GM18498 (cell line): ENCODE measurements around the gene CHMP1A.
A peak's percentile ranks its signal among the peaks of the same experiment; 100 is the strongest.
"Not testable (repeated sequence)": the region's sequence is repeated elsewhere in the genome, so short reads cannot be mapped to it uniquely, and the experiment has no call there.

ENCODE experiments used
- ATAC-seq: cut with Tn5 transposase; IDR thresholded peaks from one replicate; pipeline ENCODE4 v1.9.1; 2021; ENCODE audit warnings: mild to moderate bottlenecking, moderate library complexity; ENCODE audit not compliant: unreplicated experiment

CHMP1A gene

GRCh38 chr16:89693289-89693731 lies 35.8 kb upstream of the CHMP1A start:
- ATAC-seq, result no peak

- no peak for ATAC-seq
Observed at GRCh38 chr16:89691986-89692569, 34.6 kb upstream of the CHMP1A start.

DNA sequence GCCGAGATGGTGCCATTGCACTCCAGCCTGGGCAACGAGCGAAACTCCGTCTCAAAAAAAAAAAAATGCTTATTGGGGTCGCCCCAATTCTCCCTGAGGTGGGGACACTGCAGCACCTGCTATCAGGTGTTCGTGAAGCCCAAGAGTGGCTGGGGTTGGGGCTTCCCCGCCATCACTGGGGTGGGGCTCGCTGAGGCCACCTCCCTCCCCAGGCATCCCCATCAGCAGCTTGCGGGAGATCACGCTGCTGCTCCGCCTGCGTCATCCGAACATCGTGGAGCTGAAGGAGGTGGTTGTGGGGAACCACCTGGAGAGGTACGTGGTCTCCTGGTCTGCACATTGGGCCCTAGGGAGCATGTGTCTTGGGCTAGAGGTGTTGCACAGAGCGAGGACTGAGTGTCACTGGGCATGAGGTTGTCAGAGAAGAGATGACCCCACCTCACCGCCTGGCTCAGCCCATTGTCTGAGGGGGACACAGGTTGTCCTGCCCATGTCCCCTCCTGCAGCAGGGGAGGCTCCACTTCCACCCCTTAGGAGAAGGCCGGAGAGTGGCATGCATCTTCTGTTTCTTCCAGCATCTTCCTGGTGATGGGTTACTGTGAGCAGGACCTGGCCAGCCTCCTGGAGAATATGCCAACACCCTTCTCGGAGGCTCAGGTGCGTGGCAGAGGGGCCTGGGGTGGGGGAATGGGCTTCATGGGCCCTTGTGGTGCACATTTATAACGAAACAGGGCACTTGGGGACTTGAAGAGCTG lies 33.9 kb upstream of the CHMP1A start:
- ATAC-seq, result no peak

DNA sequence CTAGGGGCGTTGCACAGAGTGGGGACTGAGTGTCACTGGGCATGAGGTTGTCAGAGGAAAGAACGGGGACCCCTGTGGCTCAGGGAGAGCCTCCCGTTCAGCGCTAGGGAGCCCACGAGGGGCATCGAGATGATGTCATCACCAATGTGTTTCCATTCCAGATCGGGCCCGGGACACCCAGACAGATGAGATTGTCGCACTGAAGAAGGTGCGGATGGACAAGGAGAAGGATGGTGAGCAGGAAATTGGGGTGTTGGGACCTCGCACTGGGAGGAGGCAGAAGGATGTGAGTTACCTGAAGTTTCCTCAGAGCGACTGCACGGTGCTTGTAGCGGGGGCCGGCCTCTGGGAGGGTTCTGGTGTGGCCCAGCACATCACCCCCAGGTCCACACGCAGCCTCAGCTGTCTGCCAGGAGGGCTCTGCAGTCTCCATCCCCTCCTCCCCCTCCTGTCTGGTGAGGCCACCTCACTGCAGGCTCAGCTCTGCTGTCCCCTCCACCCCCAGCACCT lies 32.9 kb upstream of the CHMP1A start:
- ATAC-seq, result no peak

DNA sequence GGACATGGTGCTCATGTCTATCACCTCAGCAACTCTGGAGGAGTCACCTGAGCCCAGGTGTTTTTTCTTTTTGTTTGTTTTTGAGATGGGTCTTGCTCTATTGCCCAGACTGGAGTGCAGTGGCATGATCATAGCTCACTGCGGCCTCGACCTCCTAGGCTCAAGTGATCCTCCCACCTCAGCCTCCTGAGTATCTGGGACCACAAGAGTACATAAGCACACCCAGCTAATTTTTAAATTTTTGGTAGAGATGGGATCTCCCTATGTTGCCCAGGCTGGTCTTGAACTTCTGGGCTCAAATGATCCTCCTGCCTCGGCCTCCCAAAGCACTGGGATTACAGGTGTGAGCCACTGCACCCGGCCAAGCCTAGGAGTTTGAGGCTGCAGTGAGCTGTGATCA lies 32.1 kb upstream of the CHMP1A start:
- ATAC-seq, result not testable (repeated sequence)

GRCh38 chr16:89689142-89689541 lies 31.6 kb upstream of the CHMP1A start:
- ATAC-seq, result no peak

DNA sequence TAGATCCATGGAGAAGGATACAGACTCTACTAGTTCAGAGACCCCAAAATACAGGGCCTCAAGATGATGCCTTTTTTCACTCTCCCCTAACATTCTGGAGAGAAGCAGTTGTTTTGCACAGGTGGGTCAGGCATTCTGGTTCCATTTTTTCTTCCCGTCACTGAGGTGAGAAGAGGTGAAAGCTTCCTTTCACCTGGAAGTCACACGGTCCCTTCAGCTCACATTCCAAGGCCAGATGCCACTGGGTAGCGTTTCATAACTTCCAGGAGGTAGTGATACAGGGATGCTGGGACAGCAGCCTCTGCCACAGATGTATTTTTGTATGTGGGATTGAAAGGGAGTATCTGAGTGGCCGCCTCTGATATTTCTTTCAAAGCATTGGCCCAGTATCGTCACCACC lies 30.9 kb upstream of the CHMP1A start:
- no peak for ATAC-seq

DNA sequence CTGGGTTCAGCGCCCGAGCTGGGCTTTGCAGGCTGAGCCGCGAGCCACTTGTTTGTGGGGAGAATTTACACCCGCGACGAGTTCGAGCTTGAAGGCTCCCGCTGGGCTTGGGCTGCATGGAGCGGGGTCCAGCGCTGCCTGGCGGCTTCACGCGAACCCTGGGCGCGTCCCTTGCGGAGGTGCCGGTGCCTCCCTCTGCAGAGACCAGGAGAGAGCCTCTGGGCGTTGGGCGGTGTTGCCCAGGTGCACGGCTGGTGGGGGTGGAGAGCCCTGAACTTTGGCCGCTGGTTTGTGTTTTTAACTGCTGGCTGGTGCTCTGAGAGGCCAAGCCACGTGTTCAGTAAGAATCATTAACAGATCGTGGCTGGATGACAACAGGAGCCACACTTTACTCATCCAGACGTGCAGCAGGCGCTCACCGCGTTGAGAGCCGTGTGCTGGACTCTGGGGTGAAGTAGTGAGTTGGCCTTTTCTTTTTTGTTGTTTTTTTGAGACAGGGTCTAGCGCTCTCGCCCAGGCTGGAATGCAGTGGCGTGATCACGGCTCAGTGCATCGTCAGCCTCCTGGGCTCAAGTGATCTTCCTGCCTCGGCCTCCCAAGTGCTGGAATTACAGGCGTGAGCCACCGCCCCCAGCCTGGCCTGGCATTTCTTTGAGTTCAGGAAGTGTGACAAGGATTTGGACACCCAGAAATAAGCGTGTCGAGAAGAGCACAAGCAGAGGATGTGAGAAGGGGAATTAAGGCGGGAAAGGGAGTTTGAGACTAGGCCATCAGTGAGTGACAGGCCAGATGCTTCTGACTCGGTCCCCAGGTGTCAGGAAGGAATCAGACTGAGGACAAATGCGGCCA lies 29.8 kb upstream of the CHMP1A start:
- peak; percentile 38 for ATAC-seq

DNA sequence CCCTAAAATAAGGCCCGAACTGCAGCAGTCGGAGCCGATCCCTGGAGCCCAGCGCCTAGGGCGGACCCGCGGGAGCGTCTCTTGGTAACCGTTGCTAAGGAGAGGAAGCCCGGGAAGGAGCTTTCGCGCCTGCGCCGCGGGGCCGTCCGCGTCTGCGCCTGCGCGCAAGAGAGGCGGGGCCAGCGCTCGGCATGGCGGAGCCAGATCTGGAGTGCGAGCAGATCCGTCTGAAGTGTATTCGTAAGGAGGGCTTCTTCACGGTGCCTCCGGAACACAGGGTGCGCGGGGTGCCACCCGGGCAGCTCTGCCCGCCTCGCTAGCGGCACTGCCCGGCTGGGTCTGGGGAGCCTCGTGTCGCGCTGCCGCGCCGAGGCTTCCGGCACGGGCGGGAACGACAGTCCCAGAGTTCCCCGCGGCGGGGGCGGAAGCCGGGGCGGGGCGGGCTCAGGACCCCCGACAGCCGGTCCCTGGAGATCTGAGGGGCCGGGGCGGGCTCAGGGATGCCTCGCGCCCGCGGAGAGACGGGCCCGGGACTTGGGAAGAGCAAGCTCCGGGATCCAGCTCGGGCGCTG lies 29.1 kb upstream of the CHMP1A start, which contains the start of gene CDK10:
TSS of gene CDK10 (plus strand) at position 170 of the 572 bp plus-strand sequence. CDS start at position 192, 22 bp downstream.
- ATAC-seq, result peak; percentile 79

DNA sequence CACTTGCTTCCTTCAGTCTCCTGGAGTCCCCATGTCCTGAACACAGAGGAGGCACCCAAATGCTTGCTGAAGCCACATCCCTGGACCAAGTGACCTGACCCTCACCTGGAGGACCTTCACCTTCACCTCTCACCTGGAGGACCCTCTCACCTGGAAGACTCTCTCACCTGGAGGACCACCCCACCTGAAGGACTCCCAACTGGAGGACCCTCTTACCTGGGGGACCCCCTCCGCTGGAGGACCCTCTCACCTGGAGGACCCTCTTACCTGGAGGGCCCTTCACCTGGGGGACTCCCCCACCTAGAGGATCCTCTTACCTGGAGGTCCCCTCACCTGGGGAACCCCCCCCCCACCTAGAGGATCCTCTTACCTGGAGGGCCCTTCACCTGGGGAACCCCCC lies 28.4 kb upstream of the CHMP1A start:
- ATAC-seq, result no peak

GRCh38 chr16:89678258-89678657 lies 20.8 kb upstream of the CHMP1A start:
- ATAC-seq, result no peak

GRCh38 chr16:89672177-89672941 lies 14.9 kb upstream of the CHMP1A start:
- ATAC-seq, result no peak

DNA sequence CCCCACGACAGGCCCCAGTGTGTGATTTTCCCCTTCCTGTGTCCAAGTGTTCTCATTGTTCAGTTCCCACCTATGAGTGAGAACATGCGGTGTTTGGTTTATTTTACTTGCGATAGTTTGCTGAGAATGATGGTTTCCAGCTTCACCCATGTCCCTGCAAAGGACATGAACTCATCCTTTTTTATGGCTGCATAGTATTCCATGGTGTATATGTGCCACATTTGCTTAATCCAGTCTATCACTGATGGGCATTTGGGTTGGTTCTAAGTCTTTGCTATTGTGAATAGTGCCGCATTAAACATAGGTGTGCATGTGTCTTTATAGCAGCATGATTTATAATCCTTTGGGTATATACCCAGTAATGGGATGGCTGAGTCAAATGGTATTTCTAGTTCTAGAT lies 14.1 kb upstream of the CHMP1A start:
- ATAC-seq, result not testable (repeated sequence)

- ATAC-seq, result no peak
Observed at GRCh38 chr16:89670496-89671431, 13.3 kb upstream of the CHMP1A start.

DNA sequence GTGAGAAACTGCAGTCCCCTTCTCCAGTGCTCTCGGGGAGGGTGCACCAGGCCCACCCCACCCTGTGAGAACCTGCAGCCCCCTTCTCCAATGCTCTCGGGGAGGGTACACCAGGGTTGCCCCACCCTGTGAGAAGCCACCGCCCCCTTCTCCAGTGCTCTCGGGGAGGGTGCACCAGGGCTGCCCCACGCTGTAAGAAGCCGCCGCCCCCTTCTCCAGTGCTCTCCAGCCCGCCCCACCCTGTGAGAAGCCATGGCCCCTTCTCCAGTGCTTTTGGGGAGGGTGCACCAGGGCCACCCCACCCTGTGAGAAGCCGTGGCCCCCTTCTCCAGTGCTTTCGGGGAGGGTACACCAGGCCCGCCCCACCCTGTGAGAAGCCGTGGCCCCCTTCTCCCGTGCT lies 12.2 kb upstream of the CHMP1A start:
- no peak for ATAC-seq

- ATAC-seq, result no peak
Observed at GRCh38 chr16:89668790-89669158, 11.3 kb upstream of the CHMP1A start.

- ATAC-seq, result no peak
Observed at GRCh38 chr16:89667633-89668032, 10.1 kb upstream of the CHMP1A start.

DNA sequence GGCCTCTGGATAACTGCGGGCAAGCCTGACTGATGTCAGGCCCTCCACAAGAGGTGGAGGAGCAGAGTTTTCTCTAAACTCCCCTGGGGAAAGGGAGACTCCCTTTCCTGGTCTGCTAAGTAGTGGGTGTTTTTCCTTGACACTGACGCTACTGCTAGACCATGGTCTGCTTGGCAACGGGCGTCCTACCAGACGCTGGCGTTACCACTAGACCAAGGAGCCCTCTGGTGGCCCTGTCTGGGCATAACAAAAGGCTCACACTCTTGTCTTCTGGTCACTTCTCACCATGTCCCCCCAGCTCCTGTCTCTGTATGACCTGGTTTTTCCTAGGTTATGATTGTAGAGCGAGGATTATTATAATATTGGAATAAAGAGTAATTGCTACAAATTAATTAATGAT lies 9.5 kb upstream of the CHMP1A start:
- ATAC-seq, result not testable (repeated sequence)

DNA sequence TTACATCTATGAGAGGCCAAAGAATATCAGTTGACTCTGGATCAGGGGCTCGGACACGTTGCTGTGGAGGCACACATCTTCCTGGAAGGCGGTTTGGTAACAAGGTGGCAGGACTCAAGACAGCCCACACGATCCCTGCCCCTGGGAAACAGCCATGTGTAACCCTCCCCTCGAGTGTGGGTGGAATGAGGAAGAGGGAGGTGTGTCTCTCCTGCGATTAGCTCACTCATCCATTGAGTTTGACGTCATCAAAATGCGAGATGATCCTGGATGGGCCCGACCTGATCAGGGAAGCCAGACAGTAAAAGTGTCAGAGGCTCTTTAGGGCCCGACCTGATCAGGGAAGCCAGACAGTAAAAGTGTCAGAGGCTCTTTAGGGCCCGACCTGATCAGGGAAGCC lies 6.7 kb upstream of the CHMP1A start:
- ATAC-seq, result not testable (repeated sequence)
